Transverse colon (tissue), 4 donors: Measurements from ENCODE around the gene SFMBT1.

ENCODE experiments used
- POLR2A ChIP-seq: fragments of 450-650 bp; IDR thresholded peaks from one replicate; pipeline ENCODE4 v1.6.1; 2016; ENCODE audit warnings: antibody characterized with exemption, mild to moderate bottlenecking, moderate library complexity
- POLR2AphosphoS5 ChIP-seq, 3 donors: sonication (generic); formaldehyde crosslinking; IDR thresholded peaks; one replicate each; pipeline ENCODE4 v1.6.1; 2016; ENCODE audit warnings: antibody characterized with exemption in 3 of 3
- TF ChIP-seq, protein P1 (sequence below), 5 experiments: fragments of 200-600 bp in 3 of 5; fragments of 450-650 bp in 2 of 5; sonication (generic) in 3 of 5; IDR thresholded peaks; 1 replicate in 2 of 5; 2 replicates in 3 of 5; pipeline ENCODE4 v1.5.1; 2016 to 2017; ENCODE audit warnings: antibody characterized with exemption in 5 of 5, inconsistent platforms in 3 of 5, mild to moderate bottlenecking in 2 of 5, moderate library complexity in 1 of 5

DNA sequence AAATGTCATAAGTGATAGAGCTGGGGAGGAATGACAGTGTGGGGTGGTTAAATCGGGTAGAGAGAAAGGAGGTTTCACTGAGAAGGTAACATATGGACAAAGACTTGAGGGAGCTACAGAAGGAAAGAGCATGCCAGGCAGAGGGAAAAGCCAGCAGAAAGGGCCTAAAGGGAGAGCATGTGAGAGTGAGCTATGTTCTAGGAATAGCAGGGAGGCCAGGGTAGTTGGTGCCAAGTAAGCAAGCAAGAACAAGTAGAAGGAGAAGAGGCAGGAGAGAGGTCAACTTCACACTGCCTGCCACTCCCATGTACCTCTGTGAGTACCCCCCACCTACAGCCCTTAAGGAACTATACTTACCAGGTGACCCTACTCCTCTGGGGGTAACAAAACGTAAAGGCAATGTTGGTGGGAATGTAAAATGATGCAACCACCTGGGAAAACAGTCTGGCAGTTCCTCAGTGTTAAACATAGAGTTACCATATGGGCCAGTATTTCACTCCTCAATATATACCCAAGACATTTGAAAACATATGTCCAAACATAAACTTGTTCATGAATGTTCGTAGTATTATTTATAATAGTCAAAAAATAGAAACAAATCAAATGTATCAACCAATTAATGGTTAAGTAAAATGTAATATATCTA is 67.6 kb downstream of the SFMBT1 start:
- TF ChIP-seq POLR2A (no peak), POLR2AphosphoS5 (IDR thresholded peaks at IDR 0.05) (no peak)
- TF ChIP-seq, protein P1, sequence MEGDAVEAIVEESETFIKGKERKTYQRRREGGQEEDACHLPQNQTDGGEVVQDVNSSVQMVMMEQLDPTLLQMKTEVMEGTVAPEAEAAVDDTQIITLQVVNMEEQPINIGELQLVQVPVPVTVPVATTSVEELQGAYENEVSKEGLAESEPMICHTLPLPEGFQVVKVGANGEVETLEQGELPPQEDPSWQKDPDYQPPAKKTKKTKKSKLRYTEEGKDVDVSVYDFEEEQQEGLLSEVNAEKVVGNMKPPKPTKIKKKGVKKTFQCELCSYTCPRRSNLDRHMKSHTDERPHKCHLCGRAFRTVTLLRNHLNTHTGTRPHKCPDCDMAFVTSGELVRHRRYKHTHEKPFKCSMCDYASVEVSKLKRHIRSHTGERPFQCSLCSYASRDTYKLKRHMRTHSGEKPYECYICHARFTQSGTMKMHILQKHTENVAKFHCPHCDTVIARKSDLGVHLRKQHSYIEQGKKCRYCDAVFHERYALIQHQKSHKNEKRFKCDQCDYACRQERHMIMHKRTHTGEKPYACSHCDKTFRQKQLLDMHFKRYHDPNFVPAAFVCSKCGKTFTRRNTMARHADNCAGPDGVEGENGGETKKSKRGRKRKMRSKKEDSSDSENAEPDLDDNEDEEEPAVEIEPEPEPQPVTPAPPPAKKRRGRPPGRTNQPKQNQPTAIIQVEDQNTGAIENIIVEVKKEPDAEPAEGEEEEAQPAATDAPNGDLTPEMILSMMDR (IDR thresholded peaks at IDR 0.05) = no peak
